GM12878 (cell line): ENCODE results near the gene JAML. TPM values are rescaled to one million over a fixed set of nuclear protein-coding genes. Genes with fewer than 3 reads are reported as not detected.
A peak's percentile ranks its signal among the peaks of the same experiment; 100 is the strongest.

ENCODE experiments used
- ATF7 ChIP-seq: fragments of 450-650 bp; IDR thresholded peaks from 2 replicates; pipeline ENCODE4 v1.6.1; 2016; ENCODE audit warnings: low read depth, mild to moderate bottlenecking
- BACH1 ChIP-seq: fragments of 450-650 bp; IDR thresholded peaks from 2 replicates; pipeline ENCODE4 v1.6.1; 2017; ENCODE audit warnings: mild to moderate bottlenecking, borderline replicate concordance
- JUNB ChIP-seq: IDR thresholded peaks from 2 replicates; pipeline ENCODE4 v1.6.1; 2016; ENCODE audit warnings: antibody characterized with exemption, mild to moderate bottlenecking
- MEF2A ChIP-seq: IDR thresholded peaks from 2 replicates; pipeline ENCODE4 v1.6.1; 2011; ENCODE audit warnings: low read depth, mild to moderate bottlenecking, low read length, moderate library complexity; ENCODE audit not compliant: insufficient read depth
- POU2F2 ChIP-seq: IDR thresholded peaks from 3 replicates; pipeline ENCODE4 v1.6.1; 2011; ENCODE audit warnings: low read depth, mild to moderate bottlenecking, low read length, borderline replicate concordance
- SPI1 ChIP-seq: IDR thresholded peaks from 2 replicates; pipeline ENCODE4 v1.6.1; 2011; ENCODE audit warnings: low read depth, mild to moderate bottlenecking, low read length, moderate library complexity, borderline replicate concordance; ENCODE audit not compliant: insufficient read depth
- TBL1XR1 ChIP-seq: IDR thresholded peaks from 2 replicates; pipeline ENCODE4 v1.6.1; 2012; ENCODE audit warnings: low read depth, low read length, improper control_type of control experiment
- ZBTB11 ChIP-seq: fragments of 450-650 bp; formaldehyde crosslinking; IDR thresholded peaks from 2 replicates; pipeline ENCODE4 v1.5.0; 2022; ENCODE audit warnings: mild to moderate bottlenecking, missing genetic modification characterization
- polyA plus RNA-seq, 11 experiments: library from polyadenylated mRNA; depleted of rRNA in 4 of 11; unstranded in 6 of 11; stranded (reverse) in 5 of 11; fragments of >200 nt; fragmentation: Nextera tagmentation in 4 of 11; fragmentation: Illumina TruSeq in 1 of 11; extraction: Ambion mirVana in 4 of 11; extraction: Trizol in 1 of 11; gene quantifications; 1 replicate in 1 of 11; 2 replicates in 10 of 11; pipeline versions ENCODE4 v1.2.1 to v1.2.3, GENCODE V29; 2011 to 2016; ENCODE audit warnings: inconsistent platforms in 2 of 11, missing spikeins in 2 of 11, low read depth in 1 of 11
- total RNA-seq, 4 experiments: library from RNA; depleted of rRNA in 3 of 4; stranded (reverse); fragments of >200 nt in 3 of 4; fragmentation: Illumina TruSeq in 1 of 4; extraction: Trizol in 1 of 4; gene quantifications; 2 replicates each; pipeline versions ENCODE4 v1.2.1 to v1.2.3, GENCODE V29; 2013 to 2021

Gene JAML
- total and polyA plus RNA-seq, 10 of the 15 experiments (the other 5 are each of a cell fraction or from before 2014, with no cell fraction given), result 0.60 to 8.1 (median 3.5) TPM

- TF ChIP-seq ZBTB11 (CRISPR knock-in tag) (no peak), JUNB (peak; percentile 43), BACH1 (peak; percentile 87; the same call in 1 of the 2 replicates), SPI1 (peak; percentile 96), MEF2A (0 out of 2 replicates have a peak, but pooled peaks have one; percentile 44), TBL1XR1 (peak; percentile 94), POU2F2 (peak; percentile 74; the same call in 1 of the 3 replicates), ATF7 (peak; percentile 75)
Observed at GRCh38 chr11:118227865-118228785, 3.3 kb upstream of the JAML start (continued).
